Astrocyte (in vitro differentiated cells and primary cell): ENCODE results near the gene CWC27.

Experiments used
- EZH2 ChIP-seq: IDR thresholded peaks from 2 replicates; pipeline ENCODE4 v1.6.1; 2012; ENCODE audit warnings: mild to moderate bottlenecking, low read length, inconsistent platforms; ENCODE audit not compliant: insufficient read depth
- TF ChIP-seq, protein P1 (sequence below): IDR thresholded peaks from 2 replicates; pipeline ENCODE4 v1.5.1; 2011; ENCODE audit warnings: low read depth, mild to moderate bottlenecking, inconsistent platforms, low read length, moderate library complexity; ENCODE audit not compliant: insufficient read depth

DNA sequence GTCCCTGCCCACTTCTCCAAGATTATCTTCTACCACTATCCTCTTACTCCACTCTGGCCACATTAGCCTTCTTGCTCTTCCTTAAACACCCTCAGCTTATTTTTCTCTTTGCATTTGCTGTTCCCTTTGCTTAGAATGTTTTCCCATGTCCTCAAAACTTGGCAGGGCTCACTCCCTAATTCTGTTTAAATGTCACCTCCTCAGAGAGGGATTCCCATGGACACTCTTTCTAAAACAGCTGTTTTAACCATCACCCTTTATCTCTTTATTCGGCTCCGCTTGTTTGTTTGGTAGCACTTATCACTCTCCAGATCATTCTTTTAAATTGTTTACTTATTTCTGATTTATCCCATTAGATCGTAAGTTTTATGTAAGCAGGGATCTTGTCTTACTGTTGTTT, 278.5 kb downstream of the CWC27 start:
- TF ChIP-seq, protein P1, sequence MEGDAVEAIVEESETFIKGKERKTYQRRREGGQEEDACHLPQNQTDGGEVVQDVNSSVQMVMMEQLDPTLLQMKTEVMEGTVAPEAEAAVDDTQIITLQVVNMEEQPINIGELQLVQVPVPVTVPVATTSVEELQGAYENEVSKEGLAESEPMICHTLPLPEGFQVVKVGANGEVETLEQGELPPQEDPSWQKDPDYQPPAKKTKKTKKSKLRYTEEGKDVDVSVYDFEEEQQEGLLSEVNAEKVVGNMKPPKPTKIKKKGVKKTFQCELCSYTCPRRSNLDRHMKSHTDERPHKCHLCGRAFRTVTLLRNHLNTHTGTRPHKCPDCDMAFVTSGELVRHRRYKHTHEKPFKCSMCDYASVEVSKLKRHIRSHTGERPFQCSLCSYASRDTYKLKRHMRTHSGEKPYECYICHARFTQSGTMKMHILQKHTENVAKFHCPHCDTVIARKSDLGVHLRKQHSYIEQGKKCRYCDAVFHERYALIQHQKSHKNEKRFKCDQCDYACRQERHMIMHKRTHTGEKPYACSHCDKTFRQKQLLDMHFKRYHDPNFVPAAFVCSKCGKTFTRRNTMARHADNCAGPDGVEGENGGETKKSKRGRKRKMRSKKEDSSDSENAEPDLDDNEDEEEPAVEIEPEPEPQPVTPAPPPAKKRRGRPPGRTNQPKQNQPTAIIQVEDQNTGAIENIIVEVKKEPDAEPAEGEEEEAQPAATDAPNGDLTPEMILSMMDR: no peak
- TF ChIP-seq EZH2: no peak
